Erythroblast (primary cell): ENCODE data around the gene AOPEP.

Source experiments
- DNase-seq, 2 experiments: peaks; one replicate each; lab custom pipeline; 2025; lab: John Stamatoyannopoulos, UW
- GATA1 ChIP-seq: IDR thresholded peaks from 2 replicates; pipeline ENCODE4 v1.6.1; 2011; ENCODE audit warnings: low read depth, mild to moderate bottlenecking, control low read depth, low read length, moderate library complexity
- POLR2A ChIP-seq: IDR thresholded peaks from 2 replicates; pipeline ENCODE4 v1.6.1; 2011; ENCODE audit warnings: mild to moderate bottlenecking, low read length

AOPEP gene

DNA sequence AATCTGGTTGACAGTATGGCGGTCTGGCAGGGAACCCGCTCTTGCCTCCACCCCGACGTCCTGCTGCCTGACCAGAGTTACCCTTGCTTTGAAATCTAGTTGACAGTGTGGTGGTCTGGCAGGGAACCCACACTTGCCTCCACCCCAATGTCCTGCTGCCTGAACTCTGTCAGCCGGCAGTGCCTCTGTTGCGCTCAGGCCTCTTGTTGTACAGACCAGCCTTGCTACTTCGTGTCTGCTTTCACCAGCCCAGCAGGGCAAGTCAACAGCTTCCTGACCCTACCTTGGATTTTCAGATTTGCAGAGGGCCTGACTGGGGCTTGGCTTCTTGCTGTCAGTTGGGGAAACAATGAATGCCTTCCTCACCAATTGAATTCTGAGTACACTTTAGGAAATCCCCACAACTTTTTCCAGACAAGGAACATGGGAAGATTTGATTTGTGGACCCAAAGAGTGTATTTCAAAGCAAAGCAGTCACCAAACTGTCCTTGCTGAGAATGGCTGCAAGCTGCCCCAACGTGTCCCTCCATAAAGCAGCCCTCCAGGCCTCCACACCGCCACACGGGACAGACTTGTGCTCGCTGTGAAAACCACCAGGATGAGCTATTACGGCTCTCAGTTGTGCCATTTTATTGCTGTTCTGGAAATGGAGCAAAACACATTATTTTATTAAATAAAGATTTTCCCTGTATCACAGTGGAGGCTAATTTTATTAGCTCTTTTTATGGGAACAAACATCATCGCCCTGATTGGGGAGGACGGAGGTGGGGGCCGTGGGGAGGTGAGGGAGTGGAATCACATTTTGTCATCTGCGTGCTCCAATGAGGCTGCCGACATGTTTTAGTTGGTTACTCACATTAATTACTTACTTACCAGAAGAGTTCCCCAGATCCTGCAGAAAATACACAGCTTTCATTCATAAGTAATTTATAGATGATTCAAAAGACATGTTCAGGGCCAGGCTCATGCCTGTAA, 189.3 kb downstream of the AOPEP start:
- no peak for DNase-seq
- no peak for TF ChIP-seq GATA1
- TF ChIP-seq POLR2A = no peak

DNA sequence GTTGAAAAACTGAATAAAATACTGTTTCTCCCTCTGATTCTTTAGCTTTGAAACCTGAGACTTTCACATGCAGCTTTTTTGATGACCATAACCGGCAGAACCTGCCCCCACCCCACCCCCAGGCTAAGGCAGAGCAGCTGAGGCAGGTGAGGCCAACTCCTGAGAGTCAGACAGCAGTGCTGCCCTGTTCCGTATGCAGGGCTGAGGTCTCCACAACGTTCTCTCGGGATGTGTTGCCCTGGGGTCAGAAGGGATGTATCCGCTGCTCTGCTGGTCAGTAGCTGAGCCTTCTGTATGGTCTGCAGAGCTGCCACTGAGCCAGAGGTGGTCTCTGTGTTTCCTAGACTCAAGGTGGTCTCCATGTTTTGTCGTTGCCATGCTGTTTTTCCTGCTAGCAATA, 190.5 kb downstream of the AOPEP start:
- TF ChIP-seq POLR2A = no peak
- TF ChIP-seq GATA1 = no peak
- DNase-seq = no peak

DNA sequence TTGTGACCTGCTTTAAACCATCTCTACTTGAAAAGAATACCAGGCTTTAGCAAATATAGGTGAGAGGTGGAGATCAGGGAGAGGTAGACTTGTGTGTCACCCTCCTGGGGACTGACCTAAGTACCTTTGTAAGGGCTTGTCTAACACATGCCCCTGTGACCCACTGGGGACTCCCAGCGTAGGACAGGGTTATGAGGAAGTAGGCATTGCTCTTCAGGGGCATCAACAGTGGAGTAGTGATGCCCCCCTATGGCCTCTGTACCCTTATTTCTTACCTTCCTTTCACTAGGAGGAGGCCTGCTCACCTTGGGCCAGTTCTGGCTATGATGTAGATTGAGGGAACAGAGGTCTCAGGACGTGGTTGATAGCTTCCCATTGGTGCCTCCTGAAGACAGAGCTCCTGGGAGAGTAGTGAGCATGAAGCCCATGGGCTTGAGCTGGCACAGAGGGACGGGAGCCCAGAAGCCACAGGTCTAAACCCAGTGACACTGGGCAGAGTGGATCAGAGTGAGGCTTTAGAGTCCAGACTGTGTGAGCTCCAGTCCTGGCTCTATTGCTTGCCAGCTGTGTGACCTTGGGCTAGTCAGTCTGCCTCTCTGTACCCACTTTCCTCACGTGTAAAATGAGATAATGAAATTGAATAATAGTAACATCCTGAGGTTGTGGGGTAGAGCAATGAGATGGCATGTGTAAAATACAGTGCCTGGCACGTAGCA, 191.7 kb downstream of the AOPEP start:
- no peak for DNase-seq
- TF ChIP-seq GATA1 (no peak), POLR2A (no peak)

DNA sequence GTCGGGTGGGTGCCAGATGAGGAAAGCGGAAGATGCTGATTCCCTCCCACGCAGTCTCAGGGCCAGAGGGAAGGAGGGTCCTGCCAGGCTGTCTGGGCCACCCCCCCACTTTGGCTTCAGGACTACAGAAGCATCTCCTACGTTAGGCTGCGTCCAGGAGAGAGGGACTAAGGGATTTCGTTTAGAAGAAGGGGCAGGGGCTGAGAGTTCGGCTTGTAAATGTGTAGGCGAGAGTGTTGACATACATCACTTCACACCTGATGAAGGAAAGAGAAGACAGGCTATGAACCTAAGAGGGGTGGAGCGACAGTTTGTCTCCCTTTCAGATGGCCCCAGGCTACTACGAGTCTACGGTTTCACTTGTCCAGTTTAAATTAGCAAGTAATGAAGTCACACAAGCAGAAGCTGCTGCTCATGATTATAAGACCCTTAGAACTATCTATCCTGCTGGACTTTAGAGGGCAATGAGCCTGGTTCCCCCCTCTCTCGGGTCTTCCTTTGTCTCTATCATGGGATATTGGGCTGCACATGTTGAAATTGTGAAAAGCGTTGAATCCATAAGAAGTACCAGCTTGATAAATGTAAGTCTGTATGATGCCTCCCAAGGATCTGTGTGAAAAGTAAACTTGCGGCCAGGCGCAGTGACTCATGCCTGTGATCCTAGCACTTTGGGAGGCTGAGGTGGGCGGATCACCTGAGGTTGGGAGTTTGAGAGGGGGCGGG, 193.0 kb downstream of the AOPEP start:
- no peak for TF ChIP-seq POLR2A
- TF ChIP-seq GATA1 = no peak
- no peak for DNase-seq

DNA sequence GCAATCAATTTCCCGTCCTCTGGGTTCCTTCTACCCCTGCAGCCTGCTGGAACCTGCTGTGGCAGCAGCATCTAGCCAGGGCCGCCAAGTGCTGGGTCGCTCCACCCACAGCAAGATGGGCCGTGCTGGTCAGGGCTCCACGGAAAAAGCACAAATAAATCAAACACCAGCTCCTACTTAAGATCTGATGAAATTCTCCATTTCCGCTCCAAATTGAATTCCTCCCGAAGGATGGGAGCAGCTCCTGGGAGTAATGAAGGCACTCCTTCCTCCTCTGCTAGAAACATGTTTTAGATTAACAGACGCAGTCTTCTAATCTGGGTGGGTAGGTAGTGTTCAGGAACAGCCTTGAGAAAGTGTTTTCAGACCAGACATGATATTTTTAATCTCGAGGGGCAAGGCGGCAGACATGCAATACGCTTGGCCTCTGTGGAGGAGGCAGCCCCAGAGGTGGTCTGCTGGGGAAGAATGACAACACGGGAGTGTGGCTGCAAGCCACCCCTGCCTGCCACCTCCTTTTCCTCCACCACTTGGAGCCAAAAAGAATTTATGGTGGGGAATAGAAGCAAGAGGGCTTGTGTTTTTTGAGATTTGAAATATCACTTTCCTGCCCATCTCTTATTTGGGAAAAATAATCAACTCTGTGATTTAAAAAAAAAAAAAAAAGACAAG, 194.1 kb downstream of the AOPEP start:
- no peak for DNase-seq
- TF ChIP-seq POLR2A (no peak), GATA1 (no peak)

DNA sequence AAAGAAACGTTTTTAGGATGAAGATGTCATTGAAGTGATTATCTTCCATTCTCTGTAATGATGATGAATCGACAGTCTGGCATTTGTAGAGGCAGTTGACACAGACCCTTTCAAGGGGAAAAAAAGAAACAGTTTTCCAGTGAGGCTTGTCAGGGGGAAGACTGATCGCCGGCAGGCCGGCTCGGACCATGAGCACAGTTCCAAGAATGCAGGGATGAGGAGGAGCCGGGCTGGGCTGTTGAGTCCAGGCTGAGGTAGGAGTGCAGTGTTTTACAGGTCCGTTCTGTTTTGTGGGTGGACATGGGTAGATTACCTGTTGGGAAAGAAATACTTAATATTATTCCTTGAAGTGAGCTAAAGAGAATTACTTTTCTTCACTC, 194.6 kb downstream of the AOPEP start:
- TF ChIP-seq POLR2A (no peak), GATA1 (no peak)

DNA sequence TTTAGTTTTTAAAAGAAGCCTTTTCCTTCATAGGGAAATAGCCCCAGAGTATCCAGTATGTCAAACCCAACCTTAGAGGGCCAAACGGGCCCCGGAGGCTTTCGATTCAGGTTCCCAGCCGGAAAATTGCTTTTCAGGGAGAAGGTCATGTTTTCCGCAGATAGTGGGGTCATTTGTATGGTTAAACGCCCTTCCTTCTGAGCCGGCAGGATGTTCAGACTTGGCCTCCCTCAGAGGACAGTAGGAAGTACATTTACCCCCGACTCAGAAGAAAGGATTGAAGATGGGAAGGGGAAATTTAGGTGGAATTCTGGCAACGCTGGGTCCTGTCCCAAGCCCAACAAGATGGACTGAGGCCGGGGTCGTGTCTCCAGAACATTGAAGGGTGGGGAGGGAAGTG, 195.2 kb downstream of the AOPEP start:
- TF ChIP-seq POLR2A (no peak), GATA1 (no peak)
- no peak for DNase-seq

More for the DNA sequence above, 194.6 kb downstream of the AOPEP start:
- no peak for DNase-seq

DNA sequence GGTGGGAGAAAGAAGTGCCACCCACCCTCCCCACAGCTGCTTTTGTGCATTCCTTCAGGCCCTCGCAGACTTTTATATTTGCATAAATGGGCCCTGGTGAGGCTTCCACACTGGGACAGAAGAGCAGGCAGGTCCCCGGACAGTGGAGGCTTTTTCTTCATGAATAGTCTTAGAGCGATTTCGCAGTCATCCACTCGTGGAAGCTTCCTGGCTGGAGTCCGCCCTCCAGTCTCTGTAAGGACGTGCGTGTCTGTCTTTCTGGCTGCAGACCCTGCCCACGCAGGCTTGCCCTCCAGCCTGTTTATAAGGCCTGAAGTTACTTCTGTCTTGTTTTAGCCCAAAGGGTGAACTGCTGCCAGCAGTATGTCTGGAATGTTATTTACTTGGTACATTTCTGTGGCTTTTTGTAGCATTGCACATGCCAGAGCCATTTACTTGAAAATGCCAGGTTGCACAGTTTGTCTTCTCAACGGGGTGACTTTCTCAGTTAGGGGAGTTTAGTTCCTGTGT, 195.7 kb downstream of the AOPEP start:
- TF ChIP-seq GATA1 = no peak
- no peak for TF ChIP-seq POLR2A
- no peak for DNase-seq

DNA sequence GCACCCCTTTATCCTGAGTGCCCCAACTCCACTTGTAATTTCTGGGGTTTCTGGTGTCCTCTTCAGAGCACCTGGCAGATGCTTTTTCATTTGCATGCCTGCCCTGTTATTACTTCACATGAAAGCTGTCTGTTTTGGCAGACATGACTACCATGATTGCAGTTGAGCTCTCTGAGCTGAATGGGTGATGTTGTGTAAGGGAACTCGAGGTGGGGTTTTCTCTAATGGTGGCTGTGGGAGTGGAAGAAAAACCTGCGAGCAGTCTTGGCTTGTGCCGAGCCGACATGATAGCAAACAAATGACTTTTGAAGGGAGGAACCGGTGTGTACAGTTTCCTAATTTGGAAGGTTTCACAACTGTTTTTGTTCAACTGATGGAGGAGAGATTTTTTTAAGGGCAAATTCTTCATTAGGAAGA, 196.2 kb downstream of the AOPEP start:
- TF ChIP-seq POLR2A (no peak), GATA1 (no peak)
- no peak for DNase-seq

DNA sequence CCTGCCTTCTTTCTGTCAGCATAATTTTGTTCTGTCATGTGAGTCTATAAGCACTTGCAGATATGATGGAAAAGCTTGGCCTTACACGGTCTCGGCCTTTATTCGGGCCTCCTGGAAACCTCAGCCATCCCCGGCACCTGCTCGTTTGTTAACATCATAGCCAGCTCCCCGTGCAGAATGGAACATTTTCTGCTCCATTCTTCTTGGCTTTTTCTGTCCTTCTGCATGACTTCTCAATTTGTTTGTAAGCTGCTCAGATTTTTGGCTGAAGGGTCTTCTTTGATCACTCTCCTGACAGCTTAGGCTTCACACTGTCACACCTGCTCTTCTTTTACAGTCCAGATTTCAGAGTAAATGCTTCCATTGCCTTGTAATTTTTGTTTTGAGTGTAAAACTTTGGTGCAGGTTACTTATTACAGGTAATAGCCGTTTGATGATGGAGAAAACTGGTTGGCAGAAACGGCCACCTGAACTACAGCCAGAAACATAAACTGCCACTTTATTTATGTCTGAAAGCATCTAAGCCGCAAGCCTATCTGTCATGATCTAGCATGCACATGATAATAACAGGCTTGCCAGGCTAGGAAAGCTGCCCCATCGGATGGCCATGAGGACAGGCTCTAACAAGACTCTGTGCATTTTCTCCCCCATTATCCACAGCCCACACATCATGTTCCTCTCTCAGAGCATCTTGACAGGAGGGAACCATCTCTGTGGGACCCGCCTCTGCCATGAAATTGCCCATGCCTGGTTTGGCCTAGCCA, 197.0 kb downstream of the AOPEP start:
- TF ChIP-seq POLR2A (no peak), GATA1 (no peak)
- DNase-seq = no peak

DNA sequence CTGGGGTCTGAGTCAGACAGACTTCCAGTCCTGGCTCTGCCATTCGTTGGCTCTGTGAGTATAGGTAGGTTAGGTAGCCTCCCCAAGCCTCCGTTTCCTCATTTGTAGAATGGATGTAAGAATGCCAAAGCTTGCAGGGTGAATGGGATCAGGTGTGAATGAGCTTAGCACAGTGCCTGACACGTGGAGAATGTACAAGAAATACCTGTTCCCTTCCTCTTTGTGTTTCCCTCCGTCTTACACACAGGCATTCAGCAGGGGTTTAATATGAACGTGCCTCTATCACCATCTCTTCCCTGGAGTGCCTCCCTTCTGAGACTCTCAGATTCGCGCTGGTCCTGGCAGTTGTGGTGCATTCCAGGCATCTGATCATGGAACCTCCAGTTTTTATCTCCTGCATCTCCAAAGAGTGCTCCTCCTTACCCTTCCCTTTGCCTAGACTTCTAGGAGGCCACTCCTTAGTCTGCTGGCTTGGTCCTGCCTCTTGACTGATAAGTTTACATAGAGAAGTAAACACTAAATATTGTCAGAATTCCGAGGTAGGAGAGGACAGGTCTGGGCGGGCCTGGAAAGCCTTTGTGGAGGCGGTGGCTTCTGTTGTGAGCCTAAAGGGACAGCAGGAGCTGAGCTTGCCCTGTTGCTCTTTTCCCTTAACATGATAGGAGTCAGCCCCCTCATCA, 199.4 kb downstream of the AOPEP start:
- DNase-seq = no peak
- TF ChIP-seq POLR2A (no peak), GATA1 (no peak)

DNA sequence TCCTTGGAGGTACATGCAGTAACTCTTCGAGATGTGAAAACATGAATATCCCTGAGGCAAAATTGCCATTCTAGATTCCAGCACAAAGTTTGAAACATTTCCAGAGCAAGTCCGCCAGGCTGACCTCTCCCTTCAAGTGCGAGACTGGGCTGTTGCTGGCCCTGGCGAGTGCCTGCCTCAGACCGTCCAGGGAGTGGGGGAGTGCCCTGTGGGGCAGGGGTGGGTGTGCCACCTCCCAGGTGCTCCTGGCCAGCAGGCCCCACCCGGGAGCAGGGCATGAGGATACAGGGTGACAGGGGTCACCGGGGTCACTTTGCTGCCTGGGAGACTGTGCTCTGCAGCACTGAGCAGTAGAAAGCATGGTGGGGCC, 199.9 kb downstream of the AOPEP start:
- TF ChIP-seq POLR2A (no peak), GATA1 (no peak)

More for the DNA sequence above, 199.9 kb downstream of the AOPEP start:
- DNase-seq = no peak
